Cardiac fibroblast (primary cell): ENCODE measurements around the gene MYO1E.

Experiments used
- DNase-seq, 2 donors: peaks; one replicate each; pipeline versions ENCODE4 v3.0.0 to v3.0.0-alpha.2; 2010; ENCODE audit warnings: low read depth in 2 of 2
- H3K4me3 ChIP-seq, 2 donors: replicated peaks in 1 of 2; 1 replicate in 1 of 2; 2 replicates in 1 of 2; pipeline ENCODE4 v1.5.1; 2011; ENCODE audit warnings: low read depth in 2 of 2, low read length in 2 of 2, mild to moderate bottlenecking in 2 of 2, moderate library complexity in 1 of 2
- CTCF ChIP-seq: IDR thresholded peaks from one replicate; pipeline ENCODE4 v1.5.1; 2011; ENCODE audit warnings: low read depth, mild to moderate bottlenecking, low read length, inconsistent platforms

The MYO1E gene

GRCh38 chr15:59322056-59322759 lies 50.5 kb downstream of the MYO1E start:
- TF ChIP-seq CTCF = no peak
- no peak overlapping the region for H3K4me3 ChIP-seq
- DNase-seq = no peak

- DNase-seq = no peak
- TF ChIP-seq CTCF = no peak
Observed at GRCh38 chr15:59321000-59321689, 51.5 kb downstream of the MYO1E start.

GRCh38 chr15:59317211-59317610 lies 55.5 kb downstream of the MYO1E start:
- no peak for DNase-seq
- TF ChIP-seq CTCF = no peak
- no peak overlapping the region for H3K4me3 ChIP-seq

More at GRCh38 chr15:59321000-59321689, 51.5 kb downstream of the MYO1E start:
- no peak overlapping the region for H3K4me3 ChIP-seq

- no peak for TF ChIP-seq CTCF
- H3K4me3 ChIP-seq = no peak overlapping the region
- DNase-seq = peak; percentile 37 to 60
Observed at GRCh38 chr15:59315914-59316451, 56.7 kb downstream of the MYO1E start.

GRCh38 chr15:59313641-59314332 lies 58.9 kb downstream of the MYO1E start:
- H3K4me3 ChIP-seq = no peak overlapping the region
- TF ChIP-seq CTCF = no peak
- DNase-seq = peak in 1 of 2 donors; percentile 67

GRCh38 chr15:59312205-59312604 lies 60.5 kb downstream of the MYO1E start:
- no peak for TF ChIP-seq CTCF
- DNase-seq = no peak
- H3K4me3 ChIP-seq = no peak overlapping the region
